Vagina (tissue), 2 donors: Measurements from ENCODE around the gene CD44. TPM values are rescaled to one million over a fixed set of nuclear protein-coding genes. Genes with fewer than 3 reads are reported as not detected.

Source experiments
- DNase-seq, 2 donors: peaks; one replicate each; pipeline ENCODE4 v3.0.0-alpha.2; 2017; ENCODE audit errors: extremely low spot score in 2 of 2
- H3K27ac ChIP-seq: fragments of 200-600 bp; sonication (generic); one replicate; pipeline ENCODE4 v1.5.1; 2019
- H3K27me3 ChIP-seq: fragments of 200-600 bp; sonication (generic); one replicate; pipeline ENCODE4 v1.5.1; 2019
- H3K36me3 ChIP-seq, 2 donors: fragments of 200-600 bp; sonication (generic); one replicate each; pipeline ENCODE4 v1.5.1; 2017 to 2019
- H3K4me1 ChIP-seq: fragments of 200-600 bp; sonication (generic); one replicate; pipeline ENCODE4 v1.5.1; 2019
- H3K4me3 ChIP-seq, 2 donors: fragments of 200-600 bp; sonication (generic); 1 replicate in 1 of 2; 2 replicates in 1 of 2; pipeline ENCODE4 v1.5.1; 2016 to 2019
- H3K9me3 ChIP-seq: fragments of 200-600 bp; sonication (generic); one replicate; pipeline ENCODE4 v1.5.1; 2019
- POLR2A ChIP-seq, 2 donors: fragments of 450-650 bp; IDR thresholded peaks; one replicate each; pipeline ENCODE4 v1.6.1; 2017; ENCODE audit warnings: antibody characterized with exemption in 2 of 2, mild to moderate bottlenecking in 2 of 2, moderate library complexity in 2 of 2
- POLR2AphosphoS5 ChIP-seq, 2 donors: sonication (generic); formaldehyde crosslinking; IDR thresholded peaks; one replicate each; pipeline ENCODE4 v1.9.0; 2017; ENCODE audit warnings: antibody characterized with exemption in 2 of 2, mild to moderate bottlenecking in 2 of 2, low read depth in 1 of 2; ENCODE audit not compliant: insufficient read depth in 1 of 2
- intact Hi-C: fragments of 100-400 bp; cut with DNase I; formaldehyde crosslinking; loops from one replicate; pipeline ENCODE4 v1.15.1; 2023
- total RNA-seq: library from RNA; depleted of rRNA; stranded (reverse); fragments of >200 nt; gene quantifications from one replicate; pipeline ENCODE4 v1.2.3, GENCODE V29; 2016
- TF ChIP-seq, protein P1 (sequence below), 3 experiments: fragments of 450-650 bp in 2 of 3; fragments of 200-600 bp in 1 of 3; sonication (generic) in 1 of 3; IDR thresholded peaks; one replicate each; pipeline ENCODE4 v1.5.1; 2017 to 2019; ENCODE audit warnings: antibody characterized with exemption in 3 of 3, mild to moderate bottlenecking in 2 of 3, moderate library complexity in 2 of 3

Gene CD44
- total RNA-seq, 1 donor from 2014 or later: 869 TPM

DNA sequence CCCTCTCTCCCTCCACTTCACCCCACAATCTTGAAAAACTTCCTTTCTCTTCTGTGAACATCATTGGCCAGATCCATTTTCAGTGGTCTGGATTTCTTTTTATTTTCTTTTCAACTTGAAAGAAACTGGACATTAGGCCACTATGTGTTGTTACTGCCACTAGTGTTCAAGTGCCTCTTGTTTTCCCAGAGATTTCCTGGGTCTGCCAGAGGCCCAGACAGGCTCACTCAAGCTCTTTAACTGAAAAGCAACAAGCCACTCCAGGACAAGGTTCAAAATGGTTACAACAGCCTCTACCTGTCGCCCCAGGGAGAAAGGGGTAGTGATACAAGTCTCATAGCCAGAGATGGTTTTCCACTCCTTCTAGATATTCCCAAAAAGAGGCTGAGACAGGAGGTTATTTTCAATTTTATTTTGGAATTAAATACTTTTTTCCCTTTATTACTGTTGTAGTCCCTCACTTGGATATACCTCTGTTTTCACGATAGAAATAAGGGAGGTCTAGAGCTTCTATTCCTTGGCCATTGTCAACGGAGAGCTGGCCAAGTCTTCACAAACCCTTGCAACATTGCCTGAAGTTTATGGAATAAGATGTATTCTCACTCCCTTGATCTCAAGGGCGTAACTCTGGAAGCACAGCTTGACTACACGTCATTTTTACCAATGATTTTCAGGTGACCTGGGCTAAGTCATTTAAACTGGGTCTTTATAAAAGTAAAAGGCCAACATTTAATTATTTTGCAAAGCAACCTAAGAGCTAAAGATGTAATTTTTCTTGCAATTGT, 92.3 kb downstream of the CD44 start:
- no peak overlapping the region for H3K4me3 ChIP-seq
- no peaks in the 10 kb centered on the region for H3K9me3 ChIP-seq
- intact Hi-C loops: no loop called here
- no peak for DNase-seq
- H3K36me3 ChIP-seq: peaks cover 0 to 43% of the 10 kb centered on the region in 2 donors
- no peaks in the 10 kb centered on the region for H3K27me3 ChIP-seq
- H3K27ac ChIP-seq: no peak overlapping the region
- no peak for TF ChIP-seq POLR2AphosphoS5 (IDR thresholded peaks at IDR 0.05; ENCODE audit: insufficient read depth in 1 of 2, low read depth in 1 of 2)
- H3K4me1 ChIP-seq: peaks cover 2% of the 10 kb centered on the region

DNA sequence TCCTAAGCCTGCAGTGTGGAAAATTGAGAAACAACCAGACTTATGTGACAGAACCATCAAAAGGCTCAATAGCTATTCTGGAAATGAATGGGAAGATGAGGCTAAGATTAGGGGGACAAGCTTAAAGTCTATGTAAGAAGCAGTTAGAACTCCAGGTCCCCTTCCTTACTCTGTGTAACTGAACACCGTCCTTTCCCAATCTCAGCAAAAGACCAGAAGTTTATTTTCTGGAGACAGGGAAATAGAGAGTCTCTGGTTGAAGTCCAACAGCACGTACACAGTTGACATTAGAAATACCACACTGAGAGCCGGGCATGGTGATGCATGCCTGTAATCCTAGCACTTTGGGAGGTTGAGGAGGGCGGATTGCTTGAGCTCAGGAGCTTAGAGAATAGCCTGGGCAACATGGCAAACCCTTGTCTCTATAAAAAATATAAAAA, 93.9 kb downstream of the CD44 start:
- Histone ChIP-seq H3K36me3 (peaks cover 0 to 33% of the 10 kb centered on the region in 2 donors), H3K9me3 (no peaks in the 10 kb centered on the region), H3K4me3 (no peak overlapping the region), H3K27ac (no peak overlapping the region), H3K27me3 (no peaks in the 10 kb centered on the region), H3K4me1 (peaks cover 13% of the 10 kb centered on the region)
- no peak for DNase-seq
- intact Hi-C loops: no loop called here
- TF ChIP-seq POLR2AphosphoS5 (IDR thresholded peaks at IDR 0.05; ENCODE audit: insufficient read depth in 1 of 2, low read depth in 1 of 2) (no peak), POLR2A (IDR thresholded peaks at IDR 0.05) (no peak)
- TF ChIP-seq, protein P1, sequence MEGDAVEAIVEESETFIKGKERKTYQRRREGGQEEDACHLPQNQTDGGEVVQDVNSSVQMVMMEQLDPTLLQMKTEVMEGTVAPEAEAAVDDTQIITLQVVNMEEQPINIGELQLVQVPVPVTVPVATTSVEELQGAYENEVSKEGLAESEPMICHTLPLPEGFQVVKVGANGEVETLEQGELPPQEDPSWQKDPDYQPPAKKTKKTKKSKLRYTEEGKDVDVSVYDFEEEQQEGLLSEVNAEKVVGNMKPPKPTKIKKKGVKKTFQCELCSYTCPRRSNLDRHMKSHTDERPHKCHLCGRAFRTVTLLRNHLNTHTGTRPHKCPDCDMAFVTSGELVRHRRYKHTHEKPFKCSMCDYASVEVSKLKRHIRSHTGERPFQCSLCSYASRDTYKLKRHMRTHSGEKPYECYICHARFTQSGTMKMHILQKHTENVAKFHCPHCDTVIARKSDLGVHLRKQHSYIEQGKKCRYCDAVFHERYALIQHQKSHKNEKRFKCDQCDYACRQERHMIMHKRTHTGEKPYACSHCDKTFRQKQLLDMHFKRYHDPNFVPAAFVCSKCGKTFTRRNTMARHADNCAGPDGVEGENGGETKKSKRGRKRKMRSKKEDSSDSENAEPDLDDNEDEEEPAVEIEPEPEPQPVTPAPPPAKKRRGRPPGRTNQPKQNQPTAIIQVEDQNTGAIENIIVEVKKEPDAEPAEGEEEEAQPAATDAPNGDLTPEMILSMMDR (IDR thresholded peaks at IDR 0.05): no peak

GRCh38 chr11:35233518-35233917, 94.5 kb downstream of the CD44 start:
- intact Hi-C loops: no loop called here
- Histone ChIP-seq H3K36me3 (peaks cover 0 to 32% of the 10 kb centered on the region in 2 donors), H3K27me3 (no peaks in the 10 kb centered on the region), H3K4me1 (peaks cover 13% of the 10 kb centered on the region), H3K9me3 (no peaks in the 10 kb centered on the region), H3K4me3 (no peak overlapping the region), H3K27ac (no peak overlapping the region)
- DNase-seq: no peak
- TF ChIP-seq, protein P1 (IDR thresholded peaks at IDR 0.05): no peak
- no peak for TF ChIP-seq POLR2AphosphoS5 (IDR thresholded peaks at IDR 0.05; ENCODE audit: insufficient read depth in 1 of 2, low read depth in 1 of 2)
- no peak for TF ChIP-seq POLR2A (IDR thresholded peaks at IDR 0.05)

- Histone ChIP-seq H3K27ac (no peak overlapping the region), H3K4me3 (no peak overlapping the region), H3K27me3 (no peaks in the 10 kb centered on the region), H3K36me3 (peaks cover 0 to 21% of the 10 kb centered on the region in 2 donors), H3K4me1 (peaks cover 13% of the 10 kb centered on the region), H3K9me3 (no peaks in the 10 kb centered on the region)
- intact Hi-C loops: no loop called here
- DNase-seq: no peak
- TF ChIP-seq POLR2AphosphoS5 (IDR thresholded peaks at IDR 0.05; ENCODE audit: insufficient read depth in 1 of 2, low read depth in 1 of 2): no peak
- TF ChIP-seq POLR2A (IDR thresholded peaks at IDR 0.05): no peak
- TF ChIP-seq, protein P1 (IDR thresholded peaks at IDR 0.05): no peak
These were observed 95.6 kb downstream of the CD44 start for GRCh38 chr11:35234460-35235156.

- no peak overlapping the region for H3K4me3 ChIP-seq
- peaks cover 13% of the 10 kb centered on the region for H3K4me1 ChIP-seq
- peaks cover 0 to 16% of the 10 kb centered on the region in 2 donors for H3K36me3 ChIP-seq
- intact Hi-C loops: no loop called here
- H3K27me3 ChIP-seq: no peaks in the 10 kb centered on the region
- no peaks in the 10 kb centered on the region for H3K9me3 ChIP-seq
- H3K27ac ChIP-seq: no peak overlapping the region
- no peak for DNase-seq
- TF ChIP-seq POLR2A (IDR thresholded peaks at IDR 0.05) (no peak), POLR2AphosphoS5 (IDR thresholded peaks at IDR 0.05; ENCODE audit: insufficient read depth in 1 of 2, low read depth in 1 of 2) (no peak)
- TF ChIP-seq, protein P1 (IDR thresholded peaks at IDR 0.05): no peak
These were observed 96.1 kb downstream of the CD44 start for GRCh38 chr11:35235157-35235468.
